T1000 (cell line): ENCODE results near the gene MACC1.
"Not testable (repeated sequence)": the region's sequence is repeated elsewhere in the genome, so short reads cannot be mapped to it uniquely, and the experiment has no call there.

Experiments
- DNase-seq: peaks from one replicate; lab custom pipeline; 2025; ENCODE audit warnings: mixed read lengths; lab: John Stamatoyannopoulos, UW

The MACC1 gene

DNA sequence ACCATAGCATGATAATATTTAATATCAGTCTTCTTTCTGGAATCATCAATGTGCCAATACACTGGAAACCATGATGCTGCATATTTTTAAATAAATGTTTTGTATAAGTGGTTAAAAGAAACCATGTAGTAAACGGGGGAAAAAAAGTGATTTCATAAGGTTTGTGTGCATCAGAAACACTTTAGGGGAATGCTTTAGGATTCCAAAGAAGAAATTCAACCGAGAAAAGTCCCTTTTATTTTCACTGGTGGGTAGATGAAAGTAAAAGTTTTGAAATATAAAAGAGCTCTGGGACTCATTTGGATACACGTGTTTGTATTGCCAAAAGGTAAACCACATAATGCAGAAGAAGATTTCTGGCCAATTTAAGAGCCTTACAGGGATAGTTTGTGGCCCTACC is 11.9 kb upstream of the MACC1 start:
- DNase-seq: no peak

DNA sequence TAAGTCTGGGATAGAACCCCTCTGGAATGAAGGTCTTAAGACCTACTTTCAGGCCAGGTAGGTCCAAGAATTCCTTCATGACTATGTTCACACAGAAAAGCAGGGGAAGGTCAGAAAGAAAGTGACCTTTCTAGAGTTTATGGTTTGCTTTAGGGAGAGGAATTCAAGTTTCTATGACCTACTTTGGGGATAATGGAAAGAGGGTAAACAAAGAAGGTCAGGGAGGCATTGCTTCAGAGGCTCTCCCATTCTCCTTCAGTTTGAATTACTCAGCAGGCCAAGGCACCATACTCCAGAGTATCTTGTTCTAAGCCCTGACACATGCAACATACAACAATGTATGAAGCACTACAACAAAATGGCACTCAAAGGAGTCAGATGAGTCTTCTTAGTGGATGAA is 11.5 kb upstream of the MACC1 start:
- DNase-seq: no peak

DNA sequence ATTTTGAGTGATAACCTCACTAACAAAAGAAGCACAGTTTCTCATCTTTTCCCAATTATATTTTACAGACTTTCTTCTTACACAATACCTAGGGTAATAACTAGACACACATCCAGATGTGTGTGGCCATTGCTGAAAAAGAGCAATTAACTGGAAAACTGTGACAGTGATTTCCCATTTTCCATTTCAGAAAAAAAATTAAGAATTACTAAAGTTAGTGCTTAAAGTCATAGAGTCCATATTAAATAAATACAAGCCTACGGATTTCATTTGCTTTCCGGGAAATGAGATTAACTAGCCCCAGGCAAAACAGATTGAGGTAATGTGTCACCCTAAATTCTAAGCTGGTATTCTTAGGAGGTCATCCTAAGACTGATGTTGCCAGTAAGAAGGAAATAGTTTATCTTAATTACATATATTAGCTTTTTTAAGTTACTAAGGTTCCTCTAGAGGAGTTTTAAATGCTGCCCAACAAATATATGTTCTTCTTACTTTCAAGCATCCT is 10.2 kb upstream of the MACC1 start:
- DNase-seq: no peak

DNA sequence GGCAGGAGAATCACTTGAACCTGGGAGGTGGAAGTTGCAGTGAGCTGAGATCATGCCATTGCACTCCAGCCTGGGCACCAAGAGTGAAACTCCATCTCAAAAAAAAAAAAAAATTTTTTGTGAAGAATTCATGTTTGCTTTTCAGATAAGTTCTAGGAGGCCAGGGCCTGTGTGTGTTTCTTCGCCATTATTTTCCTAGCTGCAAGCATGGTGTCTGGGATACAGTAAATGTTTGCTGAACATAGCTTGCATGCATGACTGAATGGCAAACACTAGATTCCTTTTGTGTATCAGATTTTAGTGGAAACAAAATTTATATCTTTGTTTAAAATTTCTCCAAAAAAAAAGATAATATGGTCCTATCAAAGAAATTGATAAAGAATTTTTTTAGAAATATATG is 9.7 kb upstream of the MACC1 start:
- DNase-seq: no peak

GRCh38 chr7:20225384-20225783 is 8.2 kb upstream of the MACC1 start:
- no peak for DNase-seq

DNA sequence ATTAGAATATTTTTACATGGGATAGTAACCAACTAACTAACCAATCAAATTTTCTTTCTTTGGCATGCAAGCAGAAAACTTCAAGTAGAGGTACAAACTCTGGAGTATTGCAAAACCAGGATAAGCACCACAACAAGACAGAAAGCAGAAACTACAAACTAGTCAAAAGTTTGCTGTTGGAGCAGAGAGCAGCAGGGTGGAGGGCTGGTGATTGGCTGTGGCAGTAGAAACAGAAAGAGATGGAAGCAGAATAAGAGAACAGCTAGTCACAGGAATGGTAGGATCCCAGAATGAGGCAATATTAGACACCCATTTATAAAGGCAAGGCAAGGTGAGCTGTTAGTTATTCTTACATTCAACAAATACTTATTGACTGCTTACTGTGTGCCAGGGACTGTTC is 6.8 kb upstream of the MACC1 start:
- no peak for DNase-seq

DNA sequence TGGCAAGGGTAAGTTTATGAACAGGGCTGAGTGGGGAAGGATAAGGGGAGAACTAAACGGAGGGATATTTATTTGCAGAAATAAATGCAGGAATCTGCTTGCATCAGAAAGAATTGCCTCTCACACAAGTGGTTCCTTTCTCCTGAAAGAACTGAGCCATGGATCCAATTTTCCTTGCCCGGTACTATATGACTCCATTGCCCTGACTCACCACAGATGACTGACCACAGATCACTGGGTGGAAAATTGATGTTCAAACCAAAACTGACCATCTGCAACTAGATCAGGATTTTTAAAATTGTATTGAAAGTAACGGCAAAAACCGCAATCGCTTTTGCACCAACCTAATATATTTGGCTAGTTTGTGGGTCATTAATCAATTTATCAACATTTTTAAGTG is 6.2 kb upstream of the MACC1 start:
- DNase-seq: no peak

DNA sequence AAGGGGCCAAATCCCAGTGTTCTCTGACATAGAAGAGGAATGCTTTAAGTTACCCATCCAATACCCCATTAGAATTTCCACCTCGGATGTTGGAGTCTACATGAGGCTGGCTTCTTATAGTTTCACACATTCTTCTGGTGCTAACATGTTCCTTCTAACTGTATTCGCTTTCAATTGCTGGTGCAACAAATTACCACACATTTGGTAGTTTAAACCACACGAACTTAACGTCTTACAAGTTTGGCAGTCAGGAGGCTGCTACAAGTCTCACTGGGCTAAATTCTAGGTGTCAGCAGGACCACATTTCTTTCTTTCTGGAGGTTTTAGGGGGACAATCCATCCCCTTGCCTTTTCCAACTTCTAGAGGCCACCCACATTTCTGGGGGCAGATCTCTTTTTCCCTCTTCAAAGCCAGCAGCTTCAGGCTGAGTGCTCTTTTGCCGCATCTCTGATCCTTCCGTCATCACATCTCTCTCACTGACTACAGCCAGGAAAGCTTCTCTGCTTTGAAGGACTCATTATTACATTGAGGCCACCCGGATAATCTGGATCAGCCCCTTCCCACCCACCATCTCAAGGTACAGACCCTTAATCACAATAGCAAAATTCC is 5.1 kb upstream of the MACC1 start:
- no peak for DNase-seq

DNA sequence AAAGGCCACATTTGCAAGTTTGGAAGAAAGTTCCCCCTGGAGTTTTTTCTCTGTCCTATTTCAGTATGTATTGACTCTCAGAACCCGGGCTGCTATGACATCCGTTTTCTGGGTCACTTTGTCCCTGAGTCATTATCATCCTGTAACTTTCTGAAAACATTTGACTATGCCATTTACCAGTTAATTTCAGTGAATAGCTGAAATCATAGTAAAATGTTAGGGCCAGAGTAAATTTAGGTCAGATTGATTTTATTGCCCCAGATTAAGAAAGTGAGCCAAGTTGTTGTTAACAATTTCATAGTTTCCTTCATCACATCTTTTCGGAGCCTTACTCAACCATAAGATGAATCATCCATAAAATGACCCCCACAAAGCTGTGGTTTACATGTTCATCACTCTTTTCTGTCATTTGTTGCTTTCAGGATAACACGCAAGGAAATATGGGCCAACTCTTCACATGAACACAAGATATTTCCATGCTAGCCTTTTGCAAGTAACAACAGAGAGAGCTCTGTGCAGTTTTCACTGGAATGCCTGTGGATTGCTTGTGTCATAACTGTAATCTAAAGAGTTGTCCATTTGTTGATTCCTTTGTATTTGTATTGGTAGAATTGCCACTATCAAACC is 3.9 kb upstream of the MACC1 start:
- no peak for DNase-seq

- DNase-seq: no peak
Observed at GRCh38 chr7:20220293-20220761, 3.1 kb upstream of the MACC1 start.

- no peak for DNase-seq
Observed at GRCh38 chr7:20219446-20220292, 2.5 kb upstream of the MACC1 start.

DNA sequence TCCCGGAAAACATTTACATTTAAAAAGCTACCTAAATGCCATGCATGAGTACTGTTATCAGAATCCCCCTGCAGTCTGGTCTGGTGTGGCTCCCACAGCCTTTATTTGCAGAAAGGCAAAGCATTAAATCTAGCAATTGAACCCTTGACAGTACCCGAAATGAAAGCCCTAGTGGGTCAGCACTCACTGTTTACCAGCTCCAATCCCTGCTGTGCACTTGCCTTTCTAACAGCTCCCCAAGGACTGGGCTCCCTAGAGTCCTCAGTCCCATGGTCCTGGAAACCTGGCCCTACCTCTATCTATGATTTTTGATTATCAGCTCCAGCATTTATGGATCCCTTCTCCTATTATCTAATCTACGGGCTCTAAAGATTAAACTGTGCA is 1.9 kb upstream of the MACC1 start:
- DNase-seq: no peak

DNA sequence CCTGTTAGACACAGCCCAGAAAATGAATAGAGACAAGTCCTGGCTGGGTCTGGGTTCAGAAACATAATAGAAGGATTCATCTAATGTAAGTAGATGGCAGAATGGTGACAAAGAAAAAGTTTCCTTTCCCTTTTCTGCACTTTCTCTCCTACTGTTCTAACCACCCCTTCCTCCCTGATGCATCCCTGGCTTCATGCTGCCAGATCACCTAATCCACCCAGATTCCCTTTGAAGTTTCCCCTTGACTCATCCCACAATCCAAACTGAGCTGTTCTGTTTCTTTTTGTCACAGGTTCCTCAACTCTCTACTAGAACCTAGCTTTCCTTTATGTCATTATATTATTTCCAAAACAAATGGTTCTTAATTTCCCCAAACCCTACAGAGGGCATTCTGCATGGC is 1.1 kb upstream of the MACC1 start:
- DNase-seq: no peak

GRCh38 chr7:20216406-20217036 is 663 bp downstream of the MACC1 start:
- no peak for DNase-seq

DNA sequence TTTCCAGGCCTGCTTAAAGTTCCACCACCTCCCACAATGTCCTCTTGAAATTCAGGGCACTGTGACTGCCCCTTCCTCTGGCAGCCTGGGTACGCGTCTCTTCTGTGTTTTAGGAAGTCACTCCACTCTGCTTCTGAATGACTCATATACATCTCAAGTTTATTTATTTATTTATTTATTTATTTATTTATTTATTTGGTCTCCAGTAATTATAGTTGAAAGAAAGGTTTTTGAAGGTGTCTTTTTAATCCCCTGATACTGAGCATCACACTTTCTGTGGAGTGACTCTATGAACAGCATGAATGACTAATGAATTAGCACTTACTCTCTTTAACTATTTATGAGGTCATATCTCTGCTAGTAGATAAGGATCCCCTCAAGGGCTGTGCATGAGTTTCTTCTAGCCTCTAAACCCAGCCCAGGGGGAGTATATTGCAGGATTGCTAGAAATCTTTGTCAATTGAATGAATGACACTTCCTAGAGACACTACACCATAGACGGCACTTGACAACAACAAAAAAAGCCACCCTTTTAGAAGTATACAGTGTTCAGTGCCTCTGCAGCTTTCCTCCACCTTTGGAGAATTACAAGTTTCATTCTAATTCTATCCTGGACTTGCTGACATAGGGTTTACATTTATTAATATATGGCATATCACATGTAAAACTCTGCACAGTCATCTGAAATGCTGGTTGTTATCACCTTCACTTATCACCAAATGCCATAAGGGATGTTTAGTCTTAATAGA is 2.1 kb downstream of the MACC1 start:
- DNase-seq: no peak

DNA sequence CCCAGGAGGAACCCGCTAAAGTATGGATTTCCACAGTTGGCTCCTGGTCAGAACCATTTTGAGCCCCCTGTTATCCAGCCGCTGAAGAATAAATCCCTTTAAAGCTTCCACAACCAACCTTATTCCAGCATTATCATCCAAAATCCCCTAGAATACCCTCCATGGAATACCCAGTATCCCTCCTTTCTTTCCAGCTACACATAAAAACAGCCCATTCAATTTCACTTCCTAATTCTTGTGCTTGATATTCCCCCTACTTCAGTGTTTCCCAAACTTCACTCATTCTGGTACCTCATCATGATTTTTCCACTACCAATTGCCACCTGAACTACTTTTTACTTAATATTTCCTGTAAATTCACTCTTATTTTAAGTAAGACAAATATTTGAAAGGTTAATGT is 3.1 kb downstream of the MACC1 start:
- no peak for DNase-seq

- DNase-seq: no peak
Observed at GRCh38 chr7:20213378-20213777, 3.8 kb downstream of the MACC1 start.

GRCh38 chr7:20211376-20211775 is 5.8 kb downstream of the MACC1 start:
- no peak for DNase-seq

DNA sequence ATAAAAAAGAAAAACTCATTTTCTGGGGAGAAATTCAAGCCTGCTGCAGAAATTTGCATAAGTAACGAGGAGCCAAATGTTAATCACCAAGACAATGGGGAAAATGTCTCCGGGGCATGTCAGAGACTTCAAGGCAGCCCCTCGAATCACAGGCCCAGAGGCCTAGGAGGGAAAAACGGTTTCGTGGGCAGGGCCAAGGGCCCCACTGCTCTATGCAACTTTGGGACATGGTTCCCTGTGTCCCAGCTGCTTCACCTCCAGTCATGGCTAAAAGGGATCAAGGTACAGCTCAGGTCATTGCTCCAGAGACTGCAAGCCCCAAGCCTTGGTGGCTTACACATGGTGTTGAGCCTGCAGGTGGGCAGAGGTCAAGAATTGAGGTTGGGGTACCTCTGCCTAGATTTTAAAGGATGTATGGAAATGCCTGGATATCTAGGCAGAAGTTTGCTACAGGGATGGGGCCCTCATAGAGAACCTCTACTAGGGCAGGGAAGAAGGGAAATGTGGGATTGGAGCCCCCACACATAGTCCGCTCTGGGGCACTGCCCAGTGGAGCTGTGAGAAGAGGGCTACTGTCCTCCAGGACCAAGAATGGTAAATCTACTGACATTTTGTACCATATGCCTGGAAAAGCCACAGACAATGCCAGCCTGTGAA is 8.4 kb downstream of the MACC1 start:
- no peak for DNase-seq

DNA sequence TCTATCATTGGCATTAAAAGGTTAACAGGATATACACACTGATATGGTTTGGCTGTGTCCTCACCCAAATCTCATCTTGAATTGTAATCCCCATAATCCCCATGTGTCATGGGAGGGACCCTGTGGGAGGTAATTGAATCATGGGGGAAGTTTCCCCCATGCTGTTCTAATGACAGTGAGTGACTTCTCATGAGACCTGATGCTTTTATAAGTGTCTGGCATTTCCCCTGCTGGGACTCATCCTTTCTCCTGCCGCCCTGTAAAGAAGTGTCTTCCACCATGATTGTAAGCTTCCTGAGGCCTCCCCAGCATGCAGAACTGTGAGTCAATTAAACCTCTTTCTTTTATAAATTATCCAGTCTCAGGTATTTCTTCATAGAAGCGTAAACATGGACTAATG is 9.4 kb downstream of the MACC1 start:
- DNase-seq: not testable (repeated sequence)
